ENCODE results near the gene AAMP.
A peak's percentile ranks its signal among the peaks of the same experiment; 100 is the strongest.

Gene AAMP

GRCh38 chr2:218276986-218277755 lies 7.2 kb upstream of the AAMP start:
- no peak overlapping the region for H3K27ac ChIP-seq
- peak; percentile 41 for TF ChIP-seq CTCF (conservative IDR thresholded peaks at IDR 0.05)

- H3K27ac ChIP-seq: no peak overlapping the region
- TF ChIP-seq CTCF (conservative IDR thresholded peaks at IDR 0.05): no peak
Measured at GRCh38 chr2:218275371-218276072, 5.6 kb upstream of the AAMP start.

DNA sequence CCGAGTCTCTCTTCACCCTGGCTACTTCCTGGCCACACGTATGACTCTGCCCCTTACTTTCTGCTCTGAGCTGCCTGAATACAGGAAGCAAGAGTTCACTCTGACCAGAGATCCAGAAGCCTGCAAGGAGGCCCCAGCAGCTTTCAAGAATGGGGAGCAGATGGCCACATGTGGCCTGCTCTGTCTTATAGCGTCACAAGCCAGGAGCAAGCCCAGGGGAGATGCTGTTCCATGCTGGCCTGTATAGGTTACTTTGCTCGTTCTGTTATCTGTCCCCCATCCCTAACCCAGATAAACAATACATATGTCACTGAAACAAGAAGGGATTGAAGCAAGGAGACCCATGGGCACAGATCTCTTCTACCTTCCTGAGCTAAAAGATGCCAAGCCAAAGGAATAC lies 4.6 kb upstream of the AAMP start:
- H3K27ac ChIP-seq: peak overlapping the region; percentile 66; the same call in 1 of the 2 replicates

GRCh38 chr2:218273908-218274249 lies 3.9 kb upstream of the AAMP start:
- H3K27ac ChIP-seq: peak overlapping the region; percentile 66; the same call in 1 of the 2 replicates
- no peak for TF ChIP-seq CTCF (conservative IDR thresholded peaks at IDR 0.05)

More for the DNA sequence above, 4.6 kb upstream of the AAMP start:
- no peak for TF ChIP-seq CTCF (conservative IDR thresholded peaks at IDR 0.05)

GRCh38 chr2:218273214-218273907 lies 3.4 kb upstream of the AAMP start:
- peak overlapping the region; percentile 66 for H3K27ac ChIP-seq

GRCh38 chr2:218272531-218273212 lies 2.7 kb upstream of the AAMP start:
- peak; percentile 93 for TF ChIP-seq CTCF (conservative IDR thresholded peaks at IDR 0.05)
- H3K27ac ChIP-seq: peak overlapping the region; percentile 66

DNA sequence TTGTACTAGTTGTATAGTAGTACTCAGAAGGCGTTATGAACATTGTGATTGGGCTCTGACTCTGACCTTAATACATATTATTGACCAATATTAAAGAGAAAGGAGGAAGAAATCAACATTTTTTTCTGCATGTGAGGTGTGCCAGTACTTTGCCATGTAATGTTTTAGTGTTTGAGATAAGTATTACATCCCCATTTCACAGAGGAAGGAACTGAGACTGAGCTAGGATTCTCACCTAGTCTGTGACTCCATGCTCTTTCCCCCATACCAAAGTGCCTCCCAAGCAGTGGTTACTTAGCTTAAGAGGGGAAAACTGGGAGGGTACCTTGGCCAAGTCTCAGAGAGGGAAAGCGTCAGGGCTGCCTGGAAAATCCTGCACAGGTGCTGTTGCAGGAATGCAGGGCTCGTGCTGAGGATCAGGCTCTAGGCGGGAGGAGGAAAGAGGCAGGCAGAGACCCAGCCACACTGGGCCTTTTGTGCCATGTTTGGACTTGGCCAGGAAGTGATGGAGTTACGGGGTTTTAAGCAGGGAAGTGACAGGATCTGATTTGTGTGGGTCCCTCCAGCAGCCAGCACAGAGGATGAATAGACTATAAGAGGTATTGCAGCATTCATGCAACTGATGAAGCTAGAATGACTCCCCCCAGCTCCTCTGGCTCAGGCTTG lies 2.1 kb upstream of the AAMP start:
- no peak for TF ChIP-seq CTCF (conservative IDR thresholded peaks at IDR 0.05)
- H3K27ac ChIP-seq: peak overlapping the region; percentile 66; the same call in 1 of the 2 replicates

Measured in VCaP (cell line).